Stimulated activated CD4-positive, alpha-beta T cell treated with anti-CD3 and anti-CD28 coated beads, Interleukin-12 subunit alpha, Interleukin-12 subunit beta, amount 100 ng/mL, for 24 hours (primary cell): ENCODE measurements around the gene PZP.
"Not testable (repeated sequence)": the region's sequence is repeated elsewhere in the genome, so short reads cannot be mapped to it uniquely, and the experiment has no call there.

Experiments used
- DNase-seq, 2 experiments: peaks; one replicate each; pipeline ENCODE4 v3.0.0-alpha.2; 2020; ENCODE audit warnings: low read depth in 2 of 2

The PZP gene

DNA sequence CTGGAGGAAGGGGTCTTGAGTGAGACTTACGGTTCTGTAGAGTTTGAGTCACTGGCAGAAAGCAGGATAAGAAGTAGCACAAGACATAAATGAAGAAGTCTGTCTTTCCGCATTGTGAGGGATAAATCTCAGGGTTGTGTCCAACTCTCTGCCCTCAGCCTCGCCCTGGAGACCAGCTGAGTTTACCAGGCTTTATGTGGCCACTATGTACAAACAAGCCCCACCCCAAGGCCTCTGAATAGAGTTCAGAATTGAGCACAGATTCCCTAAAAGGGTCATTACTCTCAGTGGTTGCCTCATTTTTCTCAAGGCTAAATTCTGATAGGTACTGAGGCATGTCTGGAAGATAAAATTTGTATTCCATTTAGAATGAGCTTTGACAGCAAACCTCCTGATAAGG, at the start of gene PZP:
Gene PZP, minus strand, starts transcription at position 167 of the 400 bp plus-strand sequence. Its CDS starts 54 bp downstream, at position 113.
- DNase-seq, result no peak

DNA sequence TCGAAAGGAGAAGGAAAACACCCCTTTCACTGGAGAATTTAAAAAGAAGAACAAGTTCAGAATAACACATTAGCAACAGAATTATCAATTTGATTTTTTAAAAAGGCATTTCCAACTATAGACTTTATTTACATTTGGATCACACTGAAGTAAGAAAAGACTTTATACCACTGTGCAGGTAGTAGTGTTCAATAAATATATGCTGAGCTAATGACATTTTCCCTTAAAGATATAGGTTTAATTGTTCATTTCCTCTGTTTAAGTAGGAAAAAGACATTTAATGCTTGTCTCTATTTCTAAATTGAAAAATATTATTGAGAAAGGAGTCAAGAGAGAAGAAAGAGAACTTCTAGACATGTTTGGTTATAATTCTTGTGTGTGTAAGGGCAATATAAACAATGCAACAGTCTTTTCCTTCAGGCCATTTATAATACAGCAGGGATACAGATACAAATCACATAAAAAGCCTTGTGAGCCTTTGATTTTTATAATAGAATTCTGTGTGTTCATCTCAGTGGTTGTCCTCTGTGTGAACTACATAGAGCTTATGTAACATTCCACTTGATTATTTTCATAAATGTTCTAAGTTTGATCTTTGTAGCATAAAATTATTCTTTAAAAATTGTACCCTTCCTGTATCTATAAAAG, 48.7 kb upstream of the PZP start:
- no peak for DNase-seq

DNA sequence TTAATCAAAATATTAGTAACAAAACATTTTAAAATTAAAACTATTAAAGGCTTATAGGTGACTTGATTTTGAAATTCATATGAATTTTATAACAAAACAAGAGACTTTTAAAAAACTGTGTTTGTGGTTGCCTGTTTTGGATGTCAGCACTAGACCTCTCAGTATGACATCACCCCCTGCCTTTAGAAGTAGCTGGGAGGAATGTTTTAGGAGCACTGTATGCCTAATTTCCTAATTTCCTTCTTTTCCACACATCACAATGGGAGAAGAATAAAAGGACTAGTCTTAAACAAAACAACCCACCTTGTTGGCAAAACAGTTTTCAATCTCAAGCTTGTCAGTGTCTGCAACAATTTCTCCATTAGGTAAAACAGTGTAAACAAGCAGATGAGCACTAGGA, 48.1 kb upstream of the PZP start:
- DNase-seq, result no peak

DNA sequence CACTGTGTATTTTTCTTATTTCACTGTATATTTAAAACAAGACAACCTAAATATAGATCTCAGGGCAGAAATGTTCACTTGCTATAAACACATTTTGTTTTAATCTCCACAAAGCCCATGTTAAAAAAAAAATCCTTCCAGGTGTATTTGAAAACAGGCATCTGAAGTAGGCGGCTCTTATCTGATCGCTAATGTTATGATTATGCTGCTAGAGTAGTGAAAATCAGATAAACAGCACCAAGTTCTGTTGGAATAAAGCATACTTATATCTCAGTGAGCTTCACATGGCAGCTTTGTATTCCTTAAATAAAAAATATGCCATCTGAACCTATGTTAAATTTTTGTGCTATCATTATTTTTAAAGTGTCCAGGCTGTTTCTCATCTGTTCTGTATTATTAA, 47.6 kb upstream of the PZP start:
- no peak for DNase-seq

DNA sequence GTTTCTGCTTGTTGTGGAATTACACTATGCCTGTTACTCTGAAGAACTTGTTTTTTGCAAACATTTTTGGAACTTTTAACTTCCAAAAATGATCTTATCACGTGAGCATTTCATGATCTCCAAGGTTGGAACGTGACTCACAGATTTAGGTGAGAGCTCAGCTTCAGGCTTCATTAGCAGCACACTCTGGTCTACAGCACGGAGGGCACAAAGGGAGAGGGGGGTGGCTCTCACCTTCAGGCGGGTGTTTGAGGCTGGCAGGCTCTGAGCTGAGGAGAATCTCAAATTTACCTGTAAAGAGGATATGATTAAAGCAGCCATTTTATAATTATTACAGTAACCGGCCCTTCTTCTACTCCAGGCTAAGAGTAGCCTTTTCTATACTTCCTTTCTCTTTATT, 45.3 kb upstream of the PZP start:
- no peak for DNase-seq

DNA sequence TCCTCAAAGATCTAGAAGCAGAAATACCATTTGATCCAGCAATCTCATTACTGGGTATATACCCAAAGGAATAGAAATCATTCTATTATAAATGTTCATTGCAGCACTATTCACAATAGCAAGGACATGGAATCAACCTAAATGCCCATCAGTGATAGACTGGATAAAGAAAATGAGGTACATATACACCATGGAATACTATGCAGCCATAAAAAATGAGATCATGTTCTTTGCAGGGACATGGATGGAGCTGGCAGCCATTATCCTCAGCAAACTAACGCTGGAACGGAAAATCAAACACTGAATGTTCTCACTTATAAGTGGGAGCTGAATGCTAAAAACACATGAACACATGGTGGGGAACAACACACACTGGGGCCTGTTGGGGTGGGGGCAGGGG, 44.6 kb upstream of the PZP start:
- not testable (repeated sequence) for DNase-seq

DNA sequence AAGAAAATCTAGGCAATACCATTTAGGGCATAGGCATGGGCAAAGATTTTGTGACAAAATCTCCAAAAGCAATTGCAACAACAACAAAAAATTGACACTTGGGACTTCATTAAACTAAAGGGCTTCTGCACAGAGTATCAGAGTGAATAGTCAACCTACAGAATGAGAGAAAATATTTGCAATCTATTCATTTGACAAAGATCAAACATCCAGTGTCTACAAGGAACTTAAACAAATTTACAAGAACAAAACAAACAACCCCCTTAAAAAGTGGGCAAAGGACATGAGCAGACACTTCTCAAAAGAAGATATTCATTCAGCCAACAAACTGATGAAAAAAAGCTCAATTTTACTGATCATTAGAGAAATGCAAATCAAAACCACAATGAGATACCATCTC, 44.1 kb upstream of the PZP start:
- DNase-seq, result no peak

DNA sequence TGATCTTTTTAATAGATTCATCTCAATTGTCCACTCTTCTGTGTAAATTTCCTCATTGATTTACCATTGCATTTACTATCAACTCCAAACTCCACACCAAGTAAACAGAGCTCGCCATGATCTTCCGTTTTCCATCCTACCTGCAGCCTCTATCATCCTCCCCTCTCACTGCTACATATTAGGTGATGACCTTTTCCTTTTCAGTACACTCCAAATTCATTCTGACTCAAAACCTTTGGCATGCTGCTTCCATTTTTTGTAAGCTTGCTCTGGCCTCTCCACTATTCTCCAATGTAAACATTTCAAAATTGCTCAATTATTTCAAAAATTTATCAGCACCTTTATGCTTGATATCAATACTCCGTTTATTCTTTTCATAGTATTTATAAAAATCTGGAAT, 40.2 kb upstream of the PZP start:
- no peak for DNase-seq

DNA sequence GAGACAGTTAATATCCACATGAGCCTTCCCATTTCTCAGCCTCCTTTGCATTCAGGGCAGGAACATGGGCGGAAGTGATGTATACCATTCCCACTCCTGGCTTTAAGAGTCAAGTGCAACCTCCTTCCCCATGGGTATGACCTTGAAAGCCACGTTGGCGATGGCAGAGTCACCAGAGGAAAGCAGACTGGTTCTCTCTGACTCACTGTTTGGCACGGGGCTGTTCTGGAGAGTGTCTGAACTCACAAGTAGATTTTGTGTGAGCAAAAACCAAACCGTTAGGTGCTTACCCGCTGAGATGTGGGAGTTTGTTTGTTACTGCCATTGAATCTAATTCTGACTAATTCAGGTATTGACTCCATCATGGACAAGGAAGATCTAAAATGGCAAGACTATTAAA, 36.7 kb upstream of the PZP start:
- peak; percentile 36 to 65 for DNase-seq

DNA sequence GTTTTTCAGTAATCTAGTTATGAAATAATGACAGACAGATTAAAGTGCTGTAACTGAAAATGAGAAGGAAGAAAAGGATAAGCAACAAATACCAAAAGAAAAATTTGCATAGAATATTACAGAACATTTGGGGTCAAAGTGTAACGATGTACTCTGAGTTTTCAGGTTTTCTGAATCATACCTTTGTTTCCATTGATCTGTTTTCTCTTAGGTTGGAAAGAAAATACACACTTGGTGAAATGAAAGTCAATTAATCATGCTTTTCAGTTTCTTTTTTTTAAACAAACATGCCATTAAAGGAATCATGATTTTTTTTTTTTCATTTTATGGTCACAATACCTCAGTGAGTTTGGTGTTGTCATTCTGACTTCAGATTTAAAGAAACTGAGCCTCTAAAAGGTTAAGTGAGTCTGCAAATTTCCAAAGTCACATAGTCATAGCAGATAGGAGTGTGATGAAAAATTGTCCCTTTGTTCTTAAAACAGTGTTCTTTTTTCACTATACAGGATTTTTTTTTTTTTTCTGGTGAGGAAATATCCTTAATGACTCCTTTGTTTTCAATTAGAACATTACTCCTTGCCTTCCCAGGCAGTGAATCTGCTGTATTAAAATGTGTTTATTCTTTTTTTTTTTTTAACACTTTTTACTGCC, 35.9 kb upstream of the PZP start:
- DNase-seq, result no peak

DNA sequence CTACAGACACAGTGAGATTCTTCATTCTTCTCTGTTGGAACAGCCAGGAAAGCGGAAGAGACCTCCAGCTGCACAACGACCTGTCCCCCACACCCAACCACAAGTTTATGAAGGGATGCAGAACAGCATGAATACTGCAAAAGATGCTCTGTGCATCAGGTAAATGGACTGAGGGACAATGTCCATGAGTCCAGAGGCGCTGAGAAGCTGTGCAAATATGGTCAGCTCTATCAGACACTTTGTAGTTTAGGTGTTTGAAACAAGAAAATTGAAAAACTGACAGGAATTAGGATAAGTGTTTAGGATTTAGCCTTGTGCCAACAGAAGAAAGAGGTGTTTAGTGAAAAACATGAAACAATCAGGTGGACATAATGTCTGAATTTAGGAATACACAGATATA, 33.1 kb upstream of the PZP start:
- no peak for DNase-seq

DNA sequence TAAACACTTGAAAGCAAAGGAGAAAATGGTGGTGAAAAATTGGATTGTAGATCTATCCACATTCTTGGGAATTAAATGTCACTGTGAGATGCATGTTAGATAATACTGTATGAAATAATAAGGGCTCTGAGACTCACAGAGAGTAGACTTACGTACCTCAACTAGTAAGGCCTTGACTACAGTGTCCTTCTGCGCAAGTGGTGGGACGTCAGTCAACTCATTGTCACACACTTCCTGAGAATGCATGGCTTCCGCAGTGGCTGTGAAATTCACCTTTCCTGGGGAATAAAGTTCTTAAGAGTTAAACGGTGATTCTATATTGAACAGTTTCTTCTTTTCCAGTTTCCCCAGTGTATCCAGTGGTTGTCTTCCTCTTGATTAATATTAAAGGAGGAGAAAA, 32.6 kb upstream of the PZP start:
- DNase-seq, result no peak

DNA sequence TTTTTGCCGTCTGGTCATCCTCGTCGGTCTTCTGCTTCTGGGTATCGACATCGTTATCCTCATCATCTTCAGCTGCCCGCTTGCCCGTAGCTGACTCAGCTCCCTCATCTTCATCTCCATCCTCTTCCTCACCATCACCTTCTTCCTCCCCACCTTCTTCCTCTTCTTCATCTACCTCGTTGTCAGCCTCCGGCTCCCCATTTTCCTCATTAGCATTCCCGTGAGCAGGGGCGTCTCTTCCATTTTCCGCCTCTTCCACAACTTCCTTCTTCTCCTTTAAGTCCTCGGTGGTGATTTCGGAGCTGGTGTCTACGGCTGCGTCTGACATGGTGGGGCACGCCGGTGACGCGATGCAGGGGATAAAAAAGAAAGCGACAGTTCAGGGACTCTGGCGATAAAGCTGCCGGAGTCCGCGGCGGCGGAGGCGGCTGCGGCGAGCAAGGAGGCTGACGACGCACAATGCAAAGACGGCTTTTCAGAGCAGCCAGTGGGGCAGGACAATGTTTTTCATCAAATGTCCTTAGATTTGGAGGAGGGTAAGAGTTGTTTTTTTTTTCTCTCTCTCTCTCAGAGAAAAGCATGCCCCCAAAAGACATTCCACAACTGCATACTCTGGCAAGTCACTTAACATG, 31.9 kb upstream of the PZP start:
- peak; percentile 7 to 16 for DNase-seq

DNA sequence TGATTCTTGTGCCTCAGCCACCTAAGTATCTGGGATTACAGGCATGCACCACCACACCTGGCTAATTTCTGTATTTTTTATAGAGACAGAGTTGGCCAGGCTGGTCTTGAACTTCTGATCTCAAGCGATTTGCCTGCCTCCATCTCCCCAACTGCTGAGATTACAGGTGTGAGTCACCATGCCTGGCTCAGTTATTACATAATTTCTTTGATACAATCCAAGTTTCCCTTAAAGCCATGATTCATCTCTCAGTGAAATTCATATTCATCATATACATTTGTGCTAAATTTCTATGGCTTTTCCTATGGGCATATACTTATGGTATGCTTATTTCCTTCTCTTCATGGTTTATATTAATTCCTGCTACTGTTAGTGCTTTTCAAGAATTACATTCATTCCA, 29.1 kb upstream of the PZP start:
- no peak for DNase-seq

DNA sequence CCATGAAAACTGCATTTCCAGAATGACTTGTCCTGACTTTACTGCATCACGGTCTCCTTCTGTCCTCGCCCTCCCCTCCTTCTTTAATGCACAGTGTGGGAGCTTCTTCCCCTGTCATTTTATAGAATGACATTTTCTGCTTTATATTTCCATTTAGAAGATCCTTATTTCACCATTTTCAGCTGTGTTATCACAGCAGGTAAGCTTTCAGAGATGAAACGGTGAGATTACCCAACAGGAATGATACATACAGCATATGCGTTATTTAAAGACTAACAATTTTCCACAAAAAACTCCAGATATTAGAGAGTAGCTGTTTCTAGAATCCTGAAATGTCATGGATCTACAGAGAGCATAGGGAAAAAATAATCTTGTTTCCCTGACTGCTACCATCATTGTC, 27.3 kb upstream of the PZP start:
- DNase-seq, result no peak

DNA sequence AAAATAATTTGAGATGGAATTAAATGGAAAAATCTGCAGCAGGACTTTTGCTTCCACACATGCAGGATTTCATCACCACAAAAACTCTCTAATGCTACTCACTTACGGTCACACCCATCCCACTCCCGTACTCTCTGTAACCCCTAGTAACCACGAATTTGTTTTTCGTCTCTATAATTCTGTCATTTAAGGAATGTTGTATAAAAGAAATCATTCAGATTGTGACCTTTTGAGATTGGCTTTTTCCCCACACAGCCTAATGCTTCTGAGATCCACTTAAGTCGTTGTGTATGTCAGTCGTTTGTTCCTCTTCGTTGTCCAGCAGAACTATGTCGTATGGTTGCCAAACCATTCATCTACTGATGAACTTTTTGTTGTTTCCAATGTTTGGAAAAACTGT, 19.8 kb upstream of the PZP start:
- DNase-seq, result no peak

DNA sequence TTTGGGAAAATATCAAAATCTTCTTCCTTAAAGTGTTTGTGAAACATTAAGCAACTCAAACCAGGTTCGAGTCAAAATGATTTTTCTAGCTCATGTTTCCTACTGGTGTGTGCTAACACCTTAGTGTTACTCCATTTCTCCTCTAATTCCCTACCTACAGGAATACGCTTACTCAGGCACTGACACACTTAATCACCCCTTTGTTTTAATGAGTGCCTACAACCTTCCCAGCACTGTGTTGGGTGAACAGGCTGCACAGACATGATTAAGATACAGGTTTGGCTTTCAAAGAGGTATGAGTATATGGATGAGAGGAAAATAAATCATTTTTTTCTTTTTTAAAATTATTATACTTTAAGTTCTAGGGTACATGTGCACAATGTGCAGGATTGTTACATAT, 15.6 kb upstream of the PZP start:
- no peak for DNase-seq

DNA sequence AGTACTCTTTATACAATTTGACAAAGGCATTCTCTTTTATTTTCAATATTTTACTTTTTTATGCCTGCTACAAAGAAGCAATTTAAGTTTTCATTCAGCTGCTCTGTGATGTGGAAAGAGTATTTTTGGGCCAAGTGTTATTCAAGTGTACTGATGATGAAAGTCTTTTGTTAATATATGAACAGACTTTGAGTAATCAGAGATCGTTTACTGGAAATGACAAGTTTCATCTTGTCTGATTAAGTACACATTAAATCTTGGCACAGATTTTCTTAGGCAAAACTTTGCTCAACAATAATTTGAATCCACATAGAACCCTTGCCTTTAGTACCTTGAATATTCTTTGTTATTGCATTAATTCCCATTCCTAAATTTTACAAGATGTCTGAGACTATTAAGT, 13.3 kb upstream of the PZP start:
- DNase-seq, result no peak

DNA sequence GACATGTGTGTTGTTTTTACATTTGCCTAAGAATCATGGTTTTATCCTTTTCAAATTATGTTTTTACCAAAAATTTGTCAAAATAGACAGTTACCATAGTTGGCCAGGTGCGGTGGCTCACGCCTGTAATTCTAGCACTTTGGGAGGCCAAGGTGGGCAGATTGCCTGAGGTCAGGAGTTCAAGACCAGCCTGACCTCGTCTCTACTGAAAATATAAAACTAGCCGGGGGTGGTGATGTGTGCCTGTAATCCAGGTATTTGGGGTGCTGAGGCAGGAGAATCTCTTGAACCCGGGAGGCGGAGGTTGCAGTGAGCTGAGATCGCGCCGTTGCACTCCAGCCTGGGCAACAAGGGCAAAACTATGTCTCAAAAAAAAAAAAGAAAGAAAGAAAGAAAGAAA, 12.8 kb upstream of the PZP start:
- DNase-seq, result not testable (repeated sequence)

DNA sequence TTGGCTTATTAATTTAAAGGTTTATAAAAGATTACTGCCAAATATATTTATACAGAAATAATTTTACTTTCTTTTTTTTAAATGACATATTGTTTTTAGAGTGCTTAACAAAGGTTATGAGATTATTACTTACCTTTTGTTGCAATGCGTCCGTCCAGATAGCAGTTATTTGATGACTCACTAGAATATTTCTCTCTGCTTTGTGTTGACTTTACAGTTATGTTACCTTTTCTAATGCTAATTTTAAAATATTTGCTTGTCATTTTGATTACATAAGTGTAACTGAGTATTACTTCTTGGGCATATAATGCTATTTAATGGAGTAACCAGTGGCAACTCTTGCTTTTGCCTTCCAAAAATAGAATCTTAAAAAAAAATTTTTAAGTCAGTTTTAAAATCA, 6.3 kb upstream of the PZP start:
- DNase-seq, result no peak

DNA sequence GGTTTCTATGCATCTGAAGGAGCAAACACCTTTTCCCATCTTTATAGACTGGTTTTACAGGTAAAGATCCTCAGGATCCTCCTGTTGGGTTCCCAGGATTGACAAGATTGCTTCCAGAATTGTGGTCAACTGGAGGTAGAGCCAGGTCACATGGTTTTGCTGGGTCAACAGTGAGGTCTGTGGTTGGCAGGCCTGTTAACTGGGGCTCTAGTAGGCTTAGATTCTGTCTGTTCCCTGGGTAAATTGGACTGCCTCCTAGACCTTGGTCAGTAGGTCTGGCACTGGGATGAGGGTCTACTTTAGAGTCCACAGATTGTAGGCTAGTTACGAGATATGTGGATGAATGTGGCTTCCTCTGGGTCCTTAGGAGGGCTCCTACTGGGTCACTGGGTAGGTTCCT, 3.5 kb upstream of the PZP start:
- DNase-seq, result no peak

DNA sequence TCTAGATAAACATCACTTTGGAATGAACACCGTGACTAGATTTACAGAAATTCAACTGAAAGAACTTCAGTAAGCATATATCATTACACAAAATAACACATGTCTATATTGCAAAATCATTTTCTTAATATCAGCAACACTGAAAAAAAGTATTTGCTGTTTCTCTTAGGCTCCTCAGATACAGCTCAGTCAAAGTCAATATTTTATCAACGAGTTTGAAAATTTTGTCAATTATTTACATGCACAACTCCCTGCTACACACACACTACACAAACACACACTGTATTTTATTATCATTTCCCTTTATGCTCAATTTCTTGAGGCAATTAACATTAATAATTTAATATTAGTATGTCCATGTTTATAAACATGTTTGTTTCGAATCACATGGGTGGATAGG, 3.8 kb downstream of the PZP start:
- no peak for DNase-seq

DNA sequence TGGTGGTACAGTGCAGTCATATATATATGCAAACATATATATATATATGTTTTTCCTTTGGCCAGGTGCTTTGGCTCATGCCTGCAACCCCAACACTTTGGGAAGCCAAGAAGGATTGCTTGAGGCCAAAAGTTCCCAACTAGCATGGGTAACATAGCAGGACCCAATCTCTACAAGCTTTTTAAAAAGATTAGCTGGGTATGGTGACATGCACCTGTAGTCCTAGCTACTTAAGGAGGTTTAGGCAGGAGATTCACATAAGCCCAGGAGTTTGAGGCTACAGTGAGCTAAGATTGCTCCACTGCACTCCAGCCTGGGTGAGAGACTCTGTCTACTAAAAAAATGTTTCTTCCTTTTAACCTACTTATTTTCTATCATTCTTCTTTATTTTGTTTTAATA, 10.2 kb downstream of the PZP start:
- DNase-seq, result no peak

DNA sequence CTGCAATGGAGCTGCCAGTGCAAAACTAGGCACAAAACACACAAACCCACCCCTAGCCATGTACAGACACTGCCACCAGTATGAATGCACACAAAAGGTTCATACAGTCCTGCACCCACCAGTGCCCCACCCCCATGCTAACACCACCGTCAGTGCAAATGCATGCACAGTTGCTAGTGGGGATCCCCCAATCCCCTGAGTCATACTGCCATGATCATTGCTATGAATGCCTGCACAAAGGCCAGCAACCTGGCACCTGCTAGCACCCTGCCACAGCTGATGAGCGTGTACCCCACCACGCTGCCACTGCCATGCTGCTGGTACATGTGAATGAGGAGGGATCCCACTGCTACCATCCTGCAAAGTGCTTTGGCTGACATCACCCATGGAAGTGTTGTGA, 23.9 kb downstream of the PZP start:
- no peak for DNase-seq
